Right renal pelvis (tissue), 4 donors: ENCODE data around the gene CYB5D1. TPM values are rescaled to one million over a fixed set of nuclear protein-coding genes. Genes with fewer than 3 reads are reported as not detected.
"Not testable (repeated sequence)": the region's sequence is repeated elsewhere in the genome, so short reads cannot be mapped to it uniquely, and the experiment has no call there.

Experiments
- DNase-seq, 4 donors: peaks; one replicate each; pipeline ENCODE4 v3.0.0-alpha.2; 2013; ENCODE audit warnings: low read depth in 4 of 4, low spot score in 3 of 4, missing footprints in 1 of 4
- polyA plus RNA-seq, 4 donors: library from polyadenylated mRNA; unstranded; fragments of 120-200 nt; gene quantifications; one replicate each; pipeline ENCODE4 v1.2.1, GENCODE V29; 2013; ENCODE audit not compliant: insufficient read length in 4 of 4

CYB5D1 gene, protein sequence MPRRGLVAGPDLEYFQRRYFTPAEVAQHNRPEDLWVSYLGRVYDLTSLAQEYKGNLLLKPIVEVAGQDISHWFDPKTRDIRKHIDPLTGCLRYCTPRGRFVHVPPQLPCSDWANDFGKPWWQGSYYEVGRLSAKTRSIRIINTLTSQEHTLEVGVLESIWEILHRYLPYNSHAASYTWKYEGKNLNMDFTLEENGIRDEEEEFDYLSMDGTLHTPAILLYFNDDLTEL
- polyA plus RNA-seq = 10 to 100 TPM; 21.7 to 26.4 (median 24.3) TPM

DNA sequence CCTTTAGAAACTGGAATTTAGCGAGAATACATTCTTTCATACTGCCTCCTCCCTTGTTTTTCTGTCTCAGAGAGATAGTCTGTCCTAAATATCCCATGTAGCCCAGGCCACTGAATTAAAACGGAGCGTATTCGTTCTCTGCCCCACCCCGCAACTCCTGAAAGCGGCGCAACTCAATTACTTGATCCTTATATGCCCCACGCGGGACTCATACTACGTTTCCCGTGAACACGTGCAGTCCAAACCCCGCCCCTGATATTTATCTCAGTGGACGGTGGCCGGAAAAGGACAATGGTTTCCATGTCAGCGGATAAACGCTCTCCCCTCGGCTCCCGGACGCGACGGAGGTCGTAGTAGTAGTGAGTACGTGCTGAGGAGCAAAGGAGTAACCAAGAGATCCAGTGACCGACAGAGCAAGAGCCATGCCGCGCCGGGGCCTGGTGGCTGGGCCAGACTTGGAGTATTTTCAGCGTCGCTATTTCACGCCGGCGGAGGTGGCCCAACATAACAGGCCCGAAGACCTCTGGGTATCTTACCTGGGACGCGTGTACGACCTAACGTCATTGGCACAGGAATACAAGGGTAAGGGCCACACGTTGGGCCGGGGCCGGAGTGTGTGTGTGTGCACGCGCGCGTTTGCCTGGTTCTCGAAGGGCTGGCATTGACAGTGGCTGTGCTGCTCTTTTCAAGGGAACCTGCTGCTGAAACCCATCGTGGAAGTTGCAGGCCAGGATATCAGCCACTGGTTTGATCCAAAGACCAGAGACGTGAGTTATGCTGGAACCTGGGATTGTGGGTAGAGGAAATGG lies at the start of gene CYB5D1:
Gene CYB5D1, plus strand, starts transcription at position 291 of the 809 bp plus-strand sequence. Its CDS starts 132 bp downstream, at position 423.
- peak; percentile 86 to 93 (median 88) for DNase-seq

DNA sequence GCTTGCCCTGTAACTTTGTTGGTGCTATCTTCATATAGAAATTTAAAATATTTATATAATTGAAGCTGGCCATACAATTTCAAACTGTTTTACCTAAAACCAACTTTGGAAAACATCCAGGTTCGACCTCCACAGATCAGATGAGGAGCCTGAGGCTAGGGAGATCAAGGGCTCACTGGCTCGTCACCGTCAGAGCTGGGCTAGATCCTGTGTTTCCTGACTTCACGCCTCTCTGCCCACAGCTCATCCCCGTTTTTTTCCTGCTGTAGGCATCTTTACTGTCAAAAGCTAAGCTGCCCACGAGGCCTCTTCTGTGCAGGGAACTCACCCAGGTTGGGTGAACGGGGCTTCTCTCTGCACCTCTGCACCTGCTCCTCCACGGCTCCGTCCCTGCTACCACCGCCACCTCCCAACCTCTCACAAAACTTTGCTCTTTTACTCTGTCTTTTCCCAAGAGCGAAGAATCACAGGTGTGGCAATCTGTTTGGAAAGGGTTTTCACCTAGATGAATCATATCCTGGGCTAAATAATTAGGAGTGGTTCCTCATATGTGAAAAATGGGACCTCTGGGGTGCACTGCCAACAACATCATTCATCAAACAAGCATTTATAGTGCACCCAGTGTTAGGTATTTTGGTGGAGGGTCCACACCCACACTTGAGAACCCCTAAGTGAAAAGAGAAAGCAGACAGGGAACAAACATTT lies 48.6 kb upstream of the CYB5D1 start:
- DNase-seq = no peak

DNA sequence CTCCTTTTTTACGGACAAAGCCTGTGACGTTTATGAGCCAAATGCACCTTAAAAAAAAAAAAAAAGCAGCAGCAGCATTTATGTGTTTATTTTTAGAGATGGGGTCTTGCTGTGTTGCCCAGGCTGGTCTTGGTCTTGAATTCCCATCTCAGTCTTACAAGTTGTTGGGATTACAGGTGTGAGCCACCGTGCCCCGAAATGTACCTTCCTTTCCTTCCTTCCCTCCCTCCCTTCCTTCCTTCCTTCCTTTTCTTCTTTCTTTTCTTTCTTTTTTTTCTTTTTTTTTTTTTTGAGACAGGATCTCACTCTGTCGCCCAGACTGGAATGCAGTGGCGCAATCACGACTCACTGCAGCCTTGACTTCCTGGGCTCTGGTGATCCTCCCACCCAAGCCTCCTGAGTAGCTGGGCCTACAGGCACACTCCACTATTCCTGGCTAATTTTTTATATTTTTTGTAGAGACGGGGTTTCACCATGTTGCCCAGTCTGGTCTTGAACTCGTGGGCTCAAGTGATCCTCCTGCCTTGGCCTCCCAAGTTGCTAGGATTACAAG lies 47.9 kb upstream of the CYB5D1 start:
- not testable (repeated sequence) for DNase-seq

DNA sequence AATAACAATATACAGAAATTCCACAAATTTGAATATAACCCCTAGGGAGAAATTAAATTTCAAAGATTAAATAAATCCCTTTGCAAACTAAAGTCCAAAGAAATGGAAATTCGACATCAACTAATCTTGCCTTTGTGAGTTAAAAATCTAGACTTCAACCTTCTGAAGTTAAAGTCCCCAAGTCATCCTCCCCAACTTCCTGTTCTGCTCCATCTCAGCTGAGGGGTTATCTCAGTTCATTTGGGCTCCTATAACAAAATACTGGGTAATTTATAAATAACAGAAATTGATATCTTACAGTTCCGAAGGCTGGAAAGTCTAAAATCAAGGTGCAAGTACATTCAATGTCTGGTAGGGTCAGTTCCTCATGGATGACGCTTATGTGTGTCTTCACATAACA lies 46.6 kb upstream of the CYB5D1 start:
- no peak for DNase-seq

DNA sequence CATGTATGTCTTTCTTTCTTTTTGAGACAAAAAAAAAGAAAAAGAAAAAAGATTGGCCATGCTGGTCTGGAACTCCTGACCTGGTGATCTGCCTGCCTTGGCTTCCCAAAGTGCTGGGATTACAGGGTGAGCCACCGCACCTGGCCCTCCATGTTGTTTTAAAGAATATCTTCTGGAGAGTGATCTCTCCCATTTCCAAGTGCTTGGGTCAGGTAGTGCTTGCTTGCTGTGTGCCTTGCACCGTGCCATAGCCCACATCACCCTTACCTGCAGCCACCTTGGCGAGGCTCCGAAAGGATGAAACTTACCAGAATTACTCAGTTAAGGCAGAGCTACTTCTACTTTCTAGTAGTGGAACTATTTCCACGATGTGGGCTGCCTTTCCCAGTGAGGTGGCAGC lies 42.8 kb upstream of the CYB5D1 start:
- DNase-seq = no peak

DNA sequence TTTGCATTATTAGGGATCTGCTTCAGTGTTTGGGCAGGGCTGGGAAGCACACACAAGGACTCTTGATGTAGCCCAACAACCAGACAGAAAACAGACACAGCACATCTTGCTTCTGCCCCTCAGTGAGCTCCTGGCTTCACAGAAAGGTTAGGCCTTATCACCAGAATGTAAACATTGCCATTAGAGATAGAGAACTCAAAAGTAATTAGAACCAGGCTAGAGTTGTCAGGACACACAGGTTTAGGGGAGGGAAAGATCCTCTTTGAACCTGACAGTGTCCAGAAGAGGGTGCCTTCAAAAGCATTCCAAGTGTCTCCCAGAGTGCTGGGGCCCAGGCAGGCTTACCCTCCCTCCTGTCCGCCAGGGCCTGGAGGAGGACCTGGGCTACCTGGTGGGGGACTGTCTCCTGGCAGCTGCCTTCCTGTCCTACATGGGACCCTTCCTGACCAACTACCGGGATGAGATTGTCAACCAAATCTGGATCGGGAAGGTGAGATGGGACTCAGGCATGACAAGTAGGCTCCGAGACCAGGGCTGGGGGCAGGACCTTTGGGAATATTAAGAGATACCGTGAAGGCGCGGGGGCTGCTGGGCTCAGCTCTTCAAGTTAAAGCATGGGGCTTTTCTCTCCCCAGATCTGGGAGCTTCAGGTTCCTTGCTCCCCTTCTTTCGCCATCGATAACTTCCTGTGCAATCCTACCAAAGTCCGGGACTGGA lies 40.7 kb upstream of the CYB5D1 start:
- DNase-seq = no peak

DNA sequence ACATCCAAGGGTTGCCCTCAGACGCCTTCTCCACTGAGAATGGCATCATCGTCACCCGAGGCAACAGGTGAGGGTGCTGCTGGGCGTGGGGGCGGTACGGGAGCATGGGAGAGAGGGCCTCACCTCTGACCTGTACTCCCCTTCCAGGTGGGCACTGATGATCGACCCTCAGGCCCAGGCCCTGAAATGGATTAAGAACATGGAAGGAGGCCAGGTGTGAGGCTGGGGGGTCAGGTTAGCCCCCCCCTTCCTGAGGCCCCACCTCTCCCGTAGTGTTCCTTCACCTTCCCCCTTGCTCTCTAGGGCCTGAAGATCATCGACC lies 40.2 kb upstream of the CYB5D1 start:
- no peak for DNase-seq

DNA sequence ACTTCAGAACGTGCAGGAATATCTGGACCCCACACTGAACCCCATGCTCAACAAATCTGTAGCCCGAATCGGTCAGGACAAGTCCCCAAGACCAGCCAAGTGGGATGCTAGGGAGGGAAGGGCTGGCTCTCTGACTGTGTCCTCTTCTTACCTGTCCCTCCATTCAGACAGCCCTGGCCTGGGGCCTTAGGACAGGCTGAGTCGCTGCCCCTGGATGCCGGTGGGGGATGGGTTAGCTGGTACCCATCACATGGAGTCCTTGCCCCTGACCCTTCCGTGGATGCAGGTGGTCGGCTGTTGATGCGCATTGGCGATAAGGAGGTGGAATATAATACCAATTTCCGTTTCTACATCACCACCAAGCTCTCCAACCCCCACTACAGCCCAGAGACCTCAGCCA lies 39.8 kb upstream of the CYB5D1 start:
- no peak for DNase-seq

DNA sequence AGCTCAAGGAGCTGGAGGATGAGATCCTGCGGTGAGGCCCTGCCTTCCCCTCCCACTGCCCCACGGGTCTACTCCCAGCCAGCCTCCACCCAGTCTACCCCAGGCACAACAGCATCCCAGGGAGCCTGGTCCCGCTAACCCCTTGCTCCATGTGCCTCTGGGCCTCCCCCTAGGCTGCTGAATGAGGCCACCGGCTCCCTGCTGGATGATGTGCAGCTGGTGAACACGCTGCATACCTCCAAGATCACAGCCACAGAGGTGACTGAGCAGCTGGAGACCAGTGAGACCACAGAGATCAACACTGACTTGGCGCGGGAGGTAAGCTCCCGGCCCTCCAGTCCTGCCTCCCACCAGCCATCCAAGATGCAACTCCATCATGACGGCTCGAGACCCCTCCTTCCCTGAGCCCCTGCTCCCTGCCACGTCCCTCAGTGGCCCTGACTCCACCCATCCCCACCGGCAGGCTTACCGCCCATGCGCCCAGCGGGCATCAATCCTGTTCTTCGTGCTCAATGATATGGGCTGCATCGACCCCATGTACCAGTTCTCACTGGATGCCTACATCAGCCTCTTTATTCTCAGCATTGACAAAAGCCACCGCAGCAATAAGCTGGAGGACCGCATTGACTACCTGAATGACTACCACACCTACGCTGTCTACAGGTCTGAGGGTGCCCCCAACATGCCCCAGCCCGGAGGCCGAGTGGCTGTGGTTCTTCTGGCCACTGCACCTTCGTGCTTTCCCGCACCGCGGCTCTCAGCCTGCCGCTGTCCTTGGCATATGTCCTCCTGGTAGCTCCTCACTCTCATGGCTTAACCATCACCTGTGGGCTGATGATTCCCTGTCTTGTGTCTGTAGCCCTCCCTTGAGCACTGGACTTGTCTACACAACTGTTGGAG lies 38.8 kb upstream of the CYB5D1 start:
- DNase-seq = no peak

DNA sequence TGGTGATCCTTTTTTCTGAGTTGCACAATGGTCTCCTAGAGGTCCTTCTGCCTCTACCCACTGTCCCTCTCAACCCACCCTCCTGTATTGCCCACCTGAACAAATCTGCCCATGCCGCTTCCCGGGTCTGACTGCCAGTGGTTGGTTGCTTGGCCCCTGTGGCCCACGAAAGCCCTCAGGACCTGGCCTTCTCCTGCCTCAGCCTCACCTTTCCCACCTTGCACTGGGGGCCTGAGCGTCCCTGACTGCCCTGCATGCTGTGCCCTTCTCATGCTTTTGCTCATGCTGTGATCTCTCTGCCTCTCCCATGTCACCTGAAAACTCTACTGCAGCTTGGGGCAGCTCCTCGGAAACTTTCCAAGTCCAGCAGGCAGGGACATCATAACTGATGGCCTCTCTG lies 37.6 kb upstream of the CYB5D1 start:
- no peak for DNase-seq

DNA sequence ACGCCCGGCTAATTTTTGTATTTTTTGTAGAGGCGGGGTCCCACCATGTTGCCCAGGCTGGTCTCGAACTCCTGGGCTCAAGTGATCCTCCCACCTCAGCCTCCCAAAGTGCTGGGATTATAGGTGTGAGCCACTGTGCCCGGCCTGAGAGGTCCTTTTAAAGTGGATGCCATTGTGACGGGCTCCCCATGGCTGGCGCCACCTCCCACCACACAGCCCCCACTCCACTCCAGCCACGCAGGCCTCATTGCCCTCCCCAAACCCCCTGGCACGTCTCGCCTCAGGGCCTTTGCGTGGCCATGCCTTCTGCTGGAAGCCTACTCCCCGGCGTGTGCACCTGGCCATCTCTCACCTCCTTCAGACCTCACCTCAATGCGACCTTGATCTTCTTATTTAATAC lies 35.7 kb upstream of the CYB5D1 start:
- DNase-seq = no peak

DNA sequence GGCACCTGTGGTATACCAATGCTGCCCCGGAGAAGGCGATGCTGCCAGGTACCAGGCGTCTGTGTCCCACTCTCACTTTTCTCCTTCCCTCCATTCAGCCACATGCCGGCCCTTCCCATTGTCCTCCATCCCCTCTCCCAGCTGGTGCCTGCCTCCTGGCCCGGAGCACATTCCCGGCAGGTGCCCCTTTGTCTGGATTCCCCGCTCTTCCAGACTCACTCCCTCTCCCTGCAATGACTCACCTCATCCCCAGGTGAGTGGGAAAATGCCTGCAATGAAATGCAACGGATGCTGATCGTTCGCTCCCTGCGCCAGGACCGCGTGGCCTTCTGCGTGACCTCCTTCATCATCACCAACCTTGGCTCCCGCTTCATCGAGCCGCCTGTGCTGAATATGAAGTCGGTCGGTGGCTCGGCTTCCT lies 34.2 kb upstream of the CYB5D1 start:
- no peak for DNase-seq

DNA sequence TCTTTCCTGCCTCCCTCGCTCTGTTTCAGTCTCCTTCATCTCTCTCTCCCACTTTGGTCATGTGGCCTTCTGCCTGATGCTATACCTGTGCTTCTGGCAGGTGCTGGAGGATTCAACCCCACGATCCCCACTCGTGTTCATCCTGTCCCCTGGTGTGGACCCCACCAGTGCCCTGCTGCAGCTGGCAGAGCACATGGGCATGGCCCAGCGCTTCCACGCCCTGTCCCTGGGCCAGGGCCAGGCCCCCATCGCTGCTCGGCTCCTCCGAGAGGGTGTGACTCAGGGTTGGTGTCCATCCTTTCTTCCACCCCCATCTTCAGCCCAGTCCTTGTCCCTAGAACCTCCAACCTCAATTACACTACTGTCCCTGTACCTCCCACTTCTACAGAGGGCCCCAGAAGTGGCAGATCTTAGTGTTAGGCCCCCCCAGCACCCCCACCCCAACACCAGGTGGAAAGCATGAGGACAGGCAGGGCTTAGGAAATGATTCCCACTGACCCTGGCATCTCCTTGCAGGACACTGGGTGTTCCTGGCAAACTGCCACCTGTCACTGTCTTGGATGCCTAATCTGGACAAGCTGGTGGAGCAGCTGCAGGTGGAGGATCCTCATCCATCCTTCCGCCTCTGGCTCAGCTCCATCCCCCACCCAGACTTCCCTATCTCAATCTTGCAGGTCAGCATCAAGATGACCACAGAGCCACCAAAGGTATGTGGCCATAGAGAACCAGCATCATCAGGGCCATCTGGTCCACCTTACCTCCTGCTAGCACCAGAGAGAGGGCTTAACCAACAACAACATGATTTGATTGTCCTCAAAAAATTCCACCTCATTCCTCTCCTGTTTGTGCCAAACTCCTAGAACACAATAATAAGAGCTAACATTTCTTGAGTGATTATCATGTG lies 33.5 kb upstream of the CYB5D1 start:
- DNase-seq = no peak

DNA sequence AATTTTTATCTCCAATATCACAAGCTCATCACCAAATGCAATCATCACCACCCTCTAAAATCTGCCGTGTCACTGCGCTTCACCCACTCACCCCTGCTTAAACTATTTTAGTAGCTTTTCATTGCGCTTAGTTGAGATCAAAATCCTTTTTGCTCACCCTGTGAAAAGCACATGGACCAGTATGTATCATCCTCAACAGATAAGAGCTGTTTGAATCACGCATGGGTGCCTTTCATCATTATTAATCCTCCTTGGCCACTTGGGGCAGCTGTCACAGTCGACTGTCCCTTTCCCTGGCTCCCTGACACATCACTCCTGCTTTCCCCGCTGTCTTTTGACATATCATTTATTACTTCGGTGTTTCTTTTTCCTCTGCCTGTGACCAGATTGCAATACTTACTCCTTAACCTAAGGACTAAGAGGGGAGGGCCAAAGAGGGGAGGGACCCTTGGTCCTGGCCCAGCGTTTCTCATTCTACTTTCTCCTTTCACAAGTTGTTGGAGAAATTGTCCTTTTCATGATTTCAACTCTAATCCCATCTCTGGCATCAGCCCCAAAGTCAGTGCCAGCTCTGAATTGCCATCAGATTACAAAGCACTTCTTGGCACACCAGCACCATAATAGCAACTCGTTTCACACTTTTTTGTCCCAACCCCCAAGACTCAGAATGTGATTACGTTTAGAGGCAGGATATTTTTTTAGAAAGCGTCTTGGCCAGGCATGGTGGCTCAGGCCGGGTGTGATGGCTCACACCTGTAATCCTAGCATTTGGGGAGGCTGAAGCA lies 32.4 kb upstream of the CYB5D1 start:
- no peak for DNase-seq

DNA sequence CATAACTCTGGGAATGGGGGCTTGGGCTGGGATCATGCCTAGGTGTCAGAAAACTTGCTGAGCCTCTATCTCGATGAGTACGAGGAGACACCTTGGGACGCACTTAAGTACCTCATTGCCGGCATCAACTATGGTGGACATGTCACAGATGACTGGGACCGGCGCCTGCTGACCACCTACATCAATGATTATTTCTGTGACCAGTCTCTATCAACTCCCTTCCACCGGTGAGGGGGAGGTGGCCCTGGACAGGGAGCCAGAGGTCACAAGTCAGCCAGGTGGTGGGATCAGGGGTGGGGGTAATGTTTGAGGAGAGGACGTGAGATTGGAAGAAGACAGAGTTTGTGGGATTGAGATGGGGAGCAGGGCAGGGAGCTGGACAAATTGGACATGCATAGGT lies 27.2 kb upstream of the CYB5D1 start:
- DNase-seq = no peak

DNA sequence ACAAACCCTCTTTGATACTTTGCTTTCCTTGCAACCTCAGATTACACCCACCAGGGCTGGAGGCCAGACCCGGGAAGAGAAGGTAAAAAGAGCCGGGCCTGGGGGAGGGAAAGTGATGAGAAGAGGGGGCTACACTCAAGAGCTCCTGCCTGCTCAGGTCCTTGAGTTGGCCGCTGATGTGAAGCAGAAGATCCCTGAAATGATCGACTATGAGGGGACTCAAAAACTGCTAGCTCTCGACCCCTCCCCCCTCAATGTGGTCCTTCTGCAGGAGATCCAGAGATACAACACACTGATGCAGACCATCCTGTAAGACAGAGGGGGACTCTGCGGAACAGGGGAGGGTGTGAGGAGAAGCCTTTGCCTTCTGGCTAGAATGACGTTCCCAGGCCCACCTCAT lies 26.6 kb upstream of the CYB5D1 start:
- DNase-seq = no peak

DNA sequence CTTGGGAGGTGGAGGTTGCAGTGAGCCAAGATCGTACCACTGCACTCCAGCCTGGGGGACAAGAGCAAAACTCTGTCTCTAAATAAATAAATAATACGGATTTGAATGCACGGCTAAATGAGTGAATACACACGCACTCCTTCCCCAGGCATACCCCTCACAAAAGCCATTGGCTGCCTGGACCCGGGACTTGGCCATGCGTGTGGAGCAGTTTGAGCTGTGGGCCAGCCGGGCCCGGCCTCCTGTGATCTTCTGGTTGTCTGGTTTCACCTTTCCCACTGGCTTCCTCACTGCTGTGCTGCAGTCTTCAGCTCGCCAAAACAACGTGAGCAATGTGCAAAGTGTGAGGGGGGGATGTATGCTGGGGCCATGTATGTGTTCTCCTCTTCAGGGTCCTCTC lies 25.4 kb upstream of the CYB5D1 start:
- no peak for DNase-seq
